Measurements from ENCODE around the gene S100A7A.

DNA sequence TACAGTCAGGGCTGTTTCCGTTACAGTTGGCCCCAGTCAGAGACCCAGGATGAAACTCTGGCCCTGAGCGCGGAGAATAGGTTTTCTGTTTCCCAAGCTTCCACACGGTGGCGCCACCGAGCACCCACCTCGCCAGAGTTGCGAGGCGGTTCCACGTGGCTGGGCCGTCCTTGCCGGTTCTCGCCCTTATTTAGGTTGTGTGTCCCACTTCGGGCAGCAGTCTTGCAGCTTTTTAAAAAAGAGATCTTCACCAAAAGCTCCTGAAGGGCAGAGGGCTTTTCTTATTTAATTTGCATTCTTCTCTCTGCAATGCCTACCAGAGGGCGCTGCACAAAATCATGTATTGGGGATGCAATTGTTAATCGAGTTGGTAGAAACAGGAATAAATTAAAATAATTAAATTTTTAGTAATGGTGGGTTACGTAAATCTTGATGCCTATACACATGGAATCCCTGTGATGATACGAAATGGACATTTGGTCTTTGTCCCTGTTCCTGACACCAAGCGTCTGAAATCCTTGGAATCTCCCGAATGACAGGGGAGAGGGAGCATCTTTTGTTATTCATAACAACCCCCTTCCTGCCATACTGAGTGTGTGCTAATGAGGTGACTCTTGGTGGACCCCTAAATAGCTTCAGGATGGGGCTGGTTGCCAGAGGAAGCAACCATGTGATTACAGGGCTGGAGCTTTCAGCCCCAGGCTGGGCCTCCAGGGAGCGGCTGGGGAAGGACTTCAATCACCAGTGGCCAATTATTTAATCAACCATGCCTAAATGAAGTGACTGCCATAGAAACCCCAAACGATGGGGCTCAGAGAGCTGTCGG, 49.7 kb downstream of the S100A7A start:
- TF ChIP-seq, protein P1, sequence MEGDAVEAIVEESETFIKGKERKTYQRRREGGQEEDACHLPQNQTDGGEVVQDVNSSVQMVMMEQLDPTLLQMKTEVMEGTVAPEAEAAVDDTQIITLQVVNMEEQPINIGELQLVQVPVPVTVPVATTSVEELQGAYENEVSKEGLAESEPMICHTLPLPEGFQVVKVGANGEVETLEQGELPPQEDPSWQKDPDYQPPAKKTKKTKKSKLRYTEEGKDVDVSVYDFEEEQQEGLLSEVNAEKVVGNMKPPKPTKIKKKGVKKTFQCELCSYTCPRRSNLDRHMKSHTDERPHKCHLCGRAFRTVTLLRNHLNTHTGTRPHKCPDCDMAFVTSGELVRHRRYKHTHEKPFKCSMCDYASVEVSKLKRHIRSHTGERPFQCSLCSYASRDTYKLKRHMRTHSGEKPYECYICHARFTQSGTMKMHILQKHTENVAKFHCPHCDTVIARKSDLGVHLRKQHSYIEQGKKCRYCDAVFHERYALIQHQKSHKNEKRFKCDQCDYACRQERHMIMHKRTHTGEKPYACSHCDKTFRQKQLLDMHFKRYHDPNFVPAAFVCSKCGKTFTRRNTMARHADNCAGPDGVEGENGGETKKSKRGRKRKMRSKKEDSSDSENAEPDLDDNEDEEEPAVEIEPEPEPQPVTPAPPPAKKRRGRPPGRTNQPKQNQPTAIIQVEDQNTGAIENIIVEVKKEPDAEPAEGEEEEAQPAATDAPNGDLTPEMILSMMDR (IDR thresholded peaks at IDR 0.05; ENCODE audit: low read depth, low read length, poor library complexity, severe bottlenecking), result peak; percentile 81
- TF ChIP-seq EZH2phosphoT487 (IDR thresholded peaks at IDR 0.05; ENCODE audit: borderline replicate concordance, low read length), result no peak
